Activated T-helper 1 cell treated with anti-CD3 and anti-CD28 coated beads, Interleukin-12 subunit alpha, Interleukin-12 subunit beta, Interleukin-2, Interleukin-4 antibody, amounts not matched to agents 30 ng/mL and 10 ng/mL and 1 ng/mL, durations not matched to agents 14 hours and 24 hours and 36 hours (primary cell): ENCODE data around the gene TNS4. TPM values are rescaled to one million over a fixed set of nuclear protein-coding genes. Genes with fewer than 3 reads are reported as not detected.

Experiments
- DNase-seq: peaks from one replicate; pipeline ENCODE4 v3.0.0; 2021; ENCODE audit warnings: low spot score
- H3K27ac Mint-ChIP-seq: one replicate; pipeline ENCODE4 v1.8.0; 2021; ENCODE audit warnings: mild to moderate bottlenecking, mixed read lengths
- H3K27me3 Mint-ChIP-seq: one replicate; pipeline ENCODE4 v1.8.0; 2022; ENCODE audit warnings: mild to moderate bottlenecking, moderate library complexity, mixed read lengths; ENCODE audit not compliant: insufficient read depth
- H3K36me3 Mint-ChIP-seq: one replicate; pipeline ENCODE4 v1.8.0; 2021; ENCODE audit warnings: low read depth, mixed read lengths
- H3K4me1 Mint-ChIP-seq: one replicate; pipeline ENCODE4 v1.8.0; 2021; ENCODE audit warnings: low read depth, mixed read lengths
- H3K4me3 Mint-ChIP-seq: one replicate; pipeline ENCODE4 v1.8.0; 2021; ENCODE audit warnings: mild to moderate bottlenecking, moderate library complexity, mixed read lengths
- H3K9me3 Mint-ChIP-seq: one replicate; pipeline ENCODE4 v1.8.0; 2021; ENCODE audit warnings: mixed read lengths
- intact Hi-C: fragments of 100-400 bp; cut with micrococcal nuclease; formaldehyde crosslinking; loops from one replicate; pipeline ENCODE4 v1.15.1; 2024
- total RNA-seq: library from RNA; stranded (reverse); gene quantifications from 2 replicates; pipeline ENCODE4 v1.2.3, GENCODE V29; 2022

TNS4 gene
- total RNA-seq, 1 donor from 2014 or later = 14.5 TPM

DNA sequence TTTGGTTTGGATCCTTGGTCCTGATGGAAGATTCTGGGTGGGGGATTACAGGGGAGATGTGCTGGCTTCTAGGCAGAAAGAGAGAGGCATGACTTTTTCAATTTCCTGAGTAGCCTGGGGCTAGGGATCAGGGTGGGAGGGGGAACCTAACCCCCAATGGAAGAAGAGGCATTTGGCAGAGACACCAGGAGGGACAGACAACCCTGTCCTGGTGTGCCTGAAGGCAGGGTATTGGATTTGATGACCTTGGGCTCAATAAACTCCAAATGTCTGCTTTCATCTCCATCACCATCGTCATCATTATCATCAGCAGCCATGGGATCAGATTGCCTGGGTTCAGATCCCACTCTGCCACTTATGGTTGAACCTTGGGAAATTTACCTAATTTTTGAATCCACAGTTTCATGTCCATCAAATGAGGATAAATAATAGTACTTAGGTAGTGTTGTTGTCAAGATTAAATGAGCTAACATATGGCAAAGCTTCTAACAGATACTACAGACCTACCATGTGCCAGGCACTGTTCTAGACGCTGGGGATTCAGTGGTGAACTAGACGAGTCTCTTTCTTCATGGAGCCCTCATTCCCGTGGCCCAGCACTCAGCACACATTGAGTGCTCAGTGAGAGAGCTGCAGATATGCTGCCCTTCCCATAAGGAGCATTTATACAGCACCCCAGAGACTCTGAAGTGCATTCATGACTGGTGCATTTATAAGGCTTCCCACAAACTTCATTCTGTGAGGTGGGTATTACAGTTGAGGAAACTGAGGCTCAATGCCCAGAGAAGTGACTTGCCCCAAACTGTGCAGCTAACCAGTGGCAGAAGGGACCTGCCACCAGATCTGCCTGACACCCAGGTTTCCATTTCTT, 31.4 kb downstream of the TNS4 start:
- no peak for DNase-seq
- no peak overlapping the region for H3K4me3 Mint-ChIP-seq
- H3K9me3 Mint-ChIP-seq = no peaks in the 10 kb centered on the region
- intact Hi-C loops = no loop called here
- H3K27ac Mint-ChIP-seq = no peak overlapping the region
- H3K27me3 Mint-ChIP-seq = peaks cover 8% of the 10 kb centered on the region
- peaks cover 2% of the 10 kb centered on the region for H3K36me3 Mint-ChIP-seq
- H3K4me1 Mint-ChIP-seq = no peaks in the 10 kb centered on the region

DNA sequence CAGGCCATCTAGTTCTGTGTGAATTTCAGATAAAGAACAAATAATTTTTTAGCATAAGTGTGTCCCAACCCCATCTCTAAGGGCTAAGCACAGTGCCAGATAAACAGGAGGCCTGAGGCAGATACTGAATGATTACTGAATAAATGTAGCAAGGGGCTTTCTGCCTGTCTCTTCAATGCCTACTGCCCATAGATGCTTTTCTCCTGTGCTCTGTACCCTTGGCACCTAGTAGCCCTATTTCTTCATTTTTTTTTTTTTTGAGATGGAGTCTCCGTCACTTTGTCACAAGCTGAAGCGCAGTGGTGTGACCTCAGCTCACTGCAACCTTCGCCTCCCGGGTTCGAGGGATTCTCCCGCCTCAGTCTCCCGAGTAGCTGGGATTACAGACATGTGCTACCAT, 32.9 kb downstream of the TNS4 start:
- intact Hi-C loops = no loop called here
- Mint-ChIP-seq H3K4me3 (no peak overlapping the region), H3K9me3 (no peaks in the 10 kb centered on the region), H3K27me3 (peaks cover 8% of the 10 kb centered on the region), H3K27ac (no peak overlapping the region), H3K36me3 (peaks cover 2% of the 10 kb centered on the region), H3K4me1 (no peaks in the 10 kb centered on the region)
- no peak for DNase-seq

DNA sequence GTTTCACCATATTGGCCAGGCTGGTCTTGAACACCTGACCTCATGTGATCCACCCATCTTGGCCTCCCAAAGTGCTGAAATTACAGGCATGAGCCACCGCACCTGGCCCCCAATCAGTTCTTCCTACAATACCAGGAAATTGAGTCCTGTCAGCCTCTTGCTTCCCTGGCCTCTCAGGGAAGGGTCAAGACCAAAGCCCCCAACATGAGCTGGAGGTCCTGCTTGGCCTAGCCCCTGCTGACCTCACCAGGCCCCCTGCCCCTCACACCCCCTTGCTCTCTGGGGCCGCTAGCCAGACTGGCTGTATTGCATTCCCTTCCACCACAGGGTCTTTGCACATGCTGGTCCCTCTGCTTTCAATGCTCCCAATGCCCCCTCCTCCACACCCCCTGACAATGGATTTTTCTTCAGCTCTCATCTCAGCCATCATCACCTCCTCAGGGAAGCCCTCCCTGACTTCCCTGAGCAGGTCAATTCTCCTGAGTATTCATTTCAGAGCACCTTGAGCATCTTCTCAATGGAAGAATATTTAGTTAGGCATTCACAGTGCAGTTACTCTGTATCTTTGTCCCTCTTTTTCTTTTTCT, 34.0 kb downstream of the TNS4 start:
- DNase-seq = no peak
- no peak overlapping the region for H3K4me3 Mint-ChIP-seq
- H3K27me3 Mint-ChIP-seq = peaks cover 8% of the 10 kb centered on the region
- no peaks in the 10 kb centered on the region for H3K4me1 Mint-ChIP-seq
- H3K9me3 Mint-ChIP-seq = no peaks in the 10 kb centered on the region
- intact Hi-C loops = no loop called here
- H3K36me3 Mint-ChIP-seq = peaks cover 2% of the 10 kb centered on the region
- no peak overlapping the region for H3K27ac Mint-ChIP-seq

DNA sequence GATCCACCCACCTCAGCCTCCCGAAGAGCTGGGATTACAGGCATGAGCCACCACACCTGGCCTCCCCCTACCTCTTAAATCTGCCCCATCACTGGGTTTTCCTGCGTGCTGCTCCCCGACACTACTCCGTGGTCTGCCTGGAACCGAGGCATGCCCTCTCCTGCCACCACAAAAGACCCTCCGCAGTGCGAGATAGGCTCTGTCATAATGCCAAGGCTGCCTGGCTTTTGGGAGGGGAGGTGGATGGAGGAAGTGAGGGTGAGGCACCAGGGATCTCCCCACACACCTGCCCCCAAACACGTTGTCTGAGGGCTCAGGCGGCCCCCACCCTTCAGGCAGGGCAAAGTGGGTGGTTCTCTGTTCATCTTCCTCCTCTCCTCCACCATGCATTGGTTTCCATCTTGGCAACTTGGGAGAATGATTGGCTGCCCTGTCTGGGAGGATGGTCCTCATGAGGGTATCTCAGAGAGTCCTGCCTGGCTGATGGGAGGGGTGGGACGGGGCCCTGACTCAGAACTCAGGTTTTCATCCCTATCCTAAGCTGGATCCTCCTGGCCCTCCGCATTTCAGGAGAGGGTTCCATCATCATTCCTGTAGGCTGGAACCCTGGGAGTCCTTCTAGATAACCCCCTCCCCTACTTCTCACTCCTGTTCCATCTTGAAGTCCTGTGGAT, 35.0 kb downstream of the TNS4 start:
- Mint-ChIP-seq H3K27me3 (peaks cover 8% of the 10 kb centered on the region), H3K4me3 (no peak overlapping the region), H3K36me3 (peaks cover 2% of the 10 kb centered on the region), H3K27ac (no peak overlapping the region), H3K4me1 (no peaks in the 10 kb centered on the region), H3K9me3 (no peaks in the 10 kb centered on the region)
- intact Hi-C loops = no loop called here
- no peak for DNase-seq

DNA sequence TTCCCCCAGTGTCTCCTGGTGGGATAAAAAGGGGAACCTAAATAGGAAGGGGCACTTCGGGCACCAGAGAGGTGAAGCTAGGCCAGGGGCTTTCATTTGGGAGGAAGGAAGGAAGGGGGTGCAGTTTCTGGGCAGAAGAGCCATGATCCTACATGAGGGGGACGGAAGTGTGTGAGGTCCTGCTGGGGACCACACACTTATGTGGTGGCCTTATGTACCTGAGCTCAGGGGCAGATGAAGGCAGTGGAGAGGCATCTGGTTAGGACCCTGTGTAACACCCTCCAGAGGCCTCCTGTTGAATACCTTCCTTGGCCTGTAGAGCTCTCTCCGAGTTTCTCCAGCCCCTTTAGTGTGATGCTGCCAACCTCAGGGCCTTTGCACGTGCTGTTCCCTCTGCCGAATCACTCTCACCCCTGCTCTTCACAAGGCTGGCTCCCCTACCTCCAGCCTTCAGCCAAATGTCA, 37.0 kb downstream of the TNS4 start:
- DNase-seq = no peak
- Mint-ChIP-seq H3K36me3 (peaks cover 2% of the 10 kb centered on the region), H3K9me3 (no peaks in the 10 kb centered on the region), H3K27ac (no peak overlapping the region), H3K27me3 (peaks cover 4% of the 10 kb centered on the region), H3K4me1 (no peaks in the 10 kb centered on the region), H3K4me3 (no peak overlapping the region)
- intact Hi-C loops = no loop called here

DNA sequence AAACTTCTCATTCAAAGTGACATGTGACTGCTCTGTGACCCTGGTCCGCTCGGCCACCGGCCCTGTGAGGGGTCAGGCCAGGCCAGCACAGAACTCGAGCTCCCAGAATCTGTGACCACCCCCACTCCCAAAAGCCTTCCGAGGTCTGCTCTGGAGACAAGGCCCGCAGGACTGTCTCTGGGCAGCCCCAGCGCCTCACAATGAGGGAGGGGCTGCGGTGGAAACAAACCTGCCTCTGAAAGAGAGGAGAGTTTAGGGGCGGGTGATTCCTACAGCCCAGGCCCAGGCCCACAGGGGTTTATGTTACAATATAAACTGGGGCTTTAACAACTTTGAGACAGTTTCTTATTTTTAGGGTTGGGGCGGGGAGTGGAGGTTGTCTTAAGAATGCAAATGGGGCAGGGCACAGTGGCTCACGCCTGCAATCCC, 38.3 kb downstream of the TNS4 start:
- no peaks in the 10 kb centered on the region for H3K4me1 Mint-ChIP-seq
- H3K27ac Mint-ChIP-seq = no peak overlapping the region
- H3K9me3 Mint-ChIP-seq = no peaks in the 10 kb centered on the region
- peaks cover 6% of the 10 kb centered on the region for H3K36me3 Mint-ChIP-seq
- no peak overlapping the region for H3K4me3 Mint-ChIP-seq
- intact Hi-C loops = no loop called here
- peaks cover 4% of the 10 kb centered on the region for H3K27me3 Mint-ChIP-seq
- DNase-seq = no peak

DNA sequence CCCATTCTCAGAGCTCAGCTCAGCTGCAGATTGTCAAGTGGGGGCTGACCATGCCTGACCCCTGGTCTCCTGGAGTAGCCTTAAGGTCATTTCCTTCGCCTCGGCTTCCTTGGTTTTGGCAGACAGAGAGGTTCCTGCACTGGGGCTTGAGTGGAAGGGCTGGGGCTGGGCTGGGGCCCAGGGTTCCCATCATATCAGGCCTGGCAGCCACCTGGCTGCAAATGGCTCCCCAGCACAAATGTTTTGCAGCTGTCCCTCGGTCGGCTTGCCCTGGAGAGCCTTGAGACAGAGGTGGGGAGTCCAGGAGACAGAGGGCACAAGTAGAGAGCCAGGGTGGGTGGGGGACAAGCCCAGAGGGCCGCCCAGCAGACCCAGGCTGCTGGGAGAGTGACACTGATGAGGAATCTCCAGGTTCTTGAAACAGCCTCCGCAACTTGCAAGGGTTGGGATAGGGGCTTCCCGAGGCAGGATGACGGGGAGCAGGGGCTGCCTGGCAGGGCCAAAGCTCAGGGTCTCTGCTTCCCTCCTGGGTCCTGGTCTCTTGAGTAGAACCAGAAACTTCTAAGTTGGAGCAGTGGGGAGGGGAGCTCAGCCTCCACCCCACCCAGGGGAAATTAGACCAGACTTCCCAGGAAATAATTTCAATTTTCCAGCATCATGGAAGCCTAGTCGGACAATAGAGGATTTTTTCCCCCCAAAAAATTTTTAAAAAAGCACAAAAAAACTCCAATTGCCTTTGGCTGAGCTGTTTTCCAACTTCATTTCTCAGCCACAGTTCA, 38.9 kb downstream of the TNS4 start:
- intact Hi-C loops = no loop called here
- Mint-ChIP-seq H3K4me1 (no peaks in the 10 kb centered on the region), H3K4me3 (no peak overlapping the region), H3K9me3 (no peaks in the 10 kb centered on the region), H3K36me3 (peaks cover 6% of the 10 kb centered on the region), H3K27me3 (peaks cover 4% of the 10 kb centered on the region), H3K27ac (no peak overlapping the region)
- no peak for DNase-seq

DNA sequence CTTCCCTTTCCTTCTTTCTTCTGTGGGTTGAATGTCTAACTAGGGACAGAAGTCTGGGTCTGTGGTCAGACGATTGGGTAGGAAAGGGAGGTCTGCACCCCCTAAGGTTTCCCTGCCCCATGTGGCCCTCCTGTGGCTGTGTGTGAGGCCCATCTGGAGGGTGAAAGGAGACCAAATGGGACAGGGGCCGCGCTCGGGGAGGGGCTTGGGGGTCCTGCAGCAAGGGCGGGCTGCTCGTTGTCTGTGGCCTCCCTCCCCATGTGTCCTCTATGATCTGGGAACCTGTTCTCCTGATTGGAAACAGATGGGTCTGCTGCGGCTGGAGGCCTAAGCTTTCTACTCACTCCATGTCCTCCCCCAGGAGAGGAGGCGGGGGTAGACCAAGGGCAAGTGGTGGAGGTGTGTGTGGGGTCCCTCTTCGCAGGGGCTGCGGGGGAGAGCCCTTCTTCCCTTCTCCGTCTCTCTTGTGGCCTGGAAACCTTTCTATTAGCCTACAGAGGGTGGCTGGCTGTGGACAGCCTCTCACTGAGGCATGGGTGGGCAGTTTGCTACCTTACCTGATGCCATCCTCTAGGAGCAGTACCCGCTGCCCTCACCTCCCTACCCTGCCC, 39.6 kb downstream of the TNS4 start:
- peaks cover 10% of the 10 kb centered on the region for H3K36me3 Mint-ChIP-seq
- DNase-seq = no peak
- intact Hi-C loops = no loop called here
- H3K27me3 Mint-ChIP-seq = peaks cover 4% of the 10 kb centered on the region
- H3K4me1 Mint-ChIP-seq = no peaks in the 10 kb centered on the region
- H3K27ac Mint-ChIP-seq = no peak overlapping the region
- H3K9me3 Mint-ChIP-seq = no peaks in the 10 kb centered on the region
- no peak overlapping the region for H3K4me3 Mint-ChIP-seq

DNA sequence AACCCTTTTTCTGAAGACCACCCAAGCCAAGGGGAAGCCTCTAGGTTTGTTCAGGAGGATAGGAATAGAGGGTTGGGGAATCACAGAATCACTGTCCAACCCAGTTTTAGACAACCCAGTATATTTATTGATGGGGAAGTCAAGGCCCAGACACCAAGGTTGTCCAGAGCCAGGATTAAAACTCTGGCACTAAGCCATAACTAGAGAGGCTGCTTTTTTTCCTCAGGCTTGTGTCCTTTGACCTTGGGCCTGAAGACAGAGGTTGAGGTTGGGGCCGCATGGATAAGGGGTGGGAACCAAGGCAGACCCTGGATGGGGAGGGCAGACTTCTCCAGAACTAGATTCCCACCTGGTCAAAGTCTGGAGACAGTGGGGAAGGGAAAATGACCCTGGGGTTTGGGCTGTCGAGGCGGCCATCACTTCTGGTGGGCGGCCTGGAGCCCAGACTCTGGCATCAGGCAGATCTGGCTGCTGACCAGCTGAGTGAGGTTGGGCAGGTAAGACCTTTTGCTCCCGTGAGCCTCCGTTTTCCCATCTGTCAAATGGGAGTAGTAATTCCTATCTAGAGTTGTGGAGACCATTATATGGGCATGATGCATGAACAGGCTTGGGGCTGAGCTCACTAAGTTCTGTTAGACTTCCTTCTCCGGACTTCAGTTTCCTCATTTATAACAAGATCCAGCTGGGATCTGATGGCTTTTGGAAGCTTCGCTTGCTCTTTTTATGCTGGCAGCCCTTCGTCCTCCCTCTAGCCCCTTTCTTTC, 40.3 kb downstream of the TNS4 start:
- Mint-ChIP-seq H3K36me3 (peaks cover 15% of the 10 kb centered on the region), H3K27ac (no peak overlapping the region), H3K27me3 (peaks cover 4% of the 10 kb centered on the region), H3K9me3 (no peaks in the 10 kb centered on the region), H3K4me3 (no peak overlapping the region), H3K4me1 (no peaks in the 10 kb centered on the region)
- intact Hi-C loops = no loop called here
- no peak for DNase-seq

DNA sequence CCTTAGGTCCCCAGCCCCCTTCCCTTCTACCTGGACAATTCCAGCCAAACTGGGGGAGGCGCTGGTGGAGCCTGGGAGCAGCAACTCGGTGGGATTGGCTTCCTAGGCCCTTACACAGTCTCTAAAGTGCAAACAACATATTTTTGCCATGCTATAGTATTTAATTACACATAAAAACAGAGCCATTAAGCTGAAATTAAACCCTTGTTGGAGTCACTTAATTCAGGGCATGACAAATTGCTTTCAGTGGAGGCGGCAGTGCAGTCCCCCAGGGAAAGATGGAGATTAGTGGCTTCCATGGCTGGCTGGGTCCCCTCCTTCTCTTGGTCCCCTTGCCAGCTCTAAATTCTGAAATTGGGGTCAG, 40.8 kb downstream of the TNS4 start:
- no peak overlapping the region for H3K4me3 Mint-ChIP-seq
- no peak overlapping the region for H3K27ac Mint-ChIP-seq
- no peaks in the 10 kb centered on the region for H3K4me1 Mint-ChIP-seq
- intact Hi-C loops = no loop called here
- peaks cover under 1% of the 10 kb centered on the region for H3K27me3 Mint-ChIP-seq
- no peak for DNase-seq
- H3K9me3 Mint-ChIP-seq = no peaks in the 10 kb centered on the region
- H3K36me3 Mint-ChIP-seq = peaks cover 19% of the 10 kb centered on the region

DNA sequence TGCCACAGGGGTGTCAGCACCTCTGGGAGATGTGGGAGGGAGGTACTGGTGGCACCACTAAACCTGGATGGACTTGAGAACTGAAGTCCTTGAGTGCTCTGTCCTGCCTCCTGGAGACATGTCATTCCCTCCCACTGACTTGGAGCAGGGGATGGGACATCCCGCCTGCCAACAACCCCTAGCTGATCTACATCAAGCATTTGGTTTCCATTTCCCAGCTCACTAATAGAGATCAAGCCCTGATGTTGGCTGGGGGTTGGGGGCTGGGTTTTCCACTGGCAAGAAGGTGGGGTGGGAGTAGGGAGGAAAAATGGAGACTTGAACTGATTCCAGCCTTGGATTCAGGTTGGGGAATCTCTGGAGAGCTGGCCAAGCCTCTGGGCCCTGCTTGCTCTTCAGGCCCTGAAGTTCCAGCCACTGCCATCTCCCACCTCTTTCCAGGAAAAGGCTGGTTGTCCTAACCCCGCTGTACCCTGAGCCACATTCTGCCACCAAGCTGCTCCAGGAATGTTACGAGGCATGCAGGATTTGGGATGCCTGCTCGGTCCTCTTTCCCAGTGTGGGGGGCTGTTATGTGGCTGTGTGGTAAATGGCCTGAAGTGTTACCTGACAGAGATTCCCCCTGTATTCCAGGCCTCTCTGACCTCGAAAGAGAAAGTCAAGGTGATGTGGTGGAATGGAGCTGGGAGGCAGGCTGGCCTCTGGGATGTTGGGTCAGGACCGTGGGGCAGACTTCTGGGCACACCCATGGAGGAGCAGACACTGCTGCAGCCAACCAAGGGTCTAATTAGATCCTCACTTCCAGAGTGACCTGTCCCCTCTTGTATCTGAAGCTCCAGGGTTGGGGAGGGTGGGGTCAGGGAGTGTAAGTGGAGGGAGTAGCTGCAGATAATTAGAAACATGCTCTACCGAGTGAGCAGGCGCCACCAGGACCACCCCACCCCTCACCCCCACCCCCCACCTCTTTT, 41.5 kb downstream of the TNS4 start:
- Mint-ChIP-seq H3K4me1 (no peaks in the 10 kb centered on the region), H3K9me3 (no peaks in the 10 kb centered on the region), H3K27ac (no peak overlapping the region), H3K27me3 (no peaks in the 10 kb centered on the region), H3K36me3 (peaks cover 20% of the 10 kb centered on the region), H3K4me3 (no peak overlapping the region)
- intact Hi-C loops = no loop called here
- DNase-seq = no peak
